Nephron progenitor cell (in vitro differentiated cells): ENCODE measurements around the gene SULT2A1.
"Not testable (repeated sequence)": the region's sequence is repeated elsewhere in the genome, so short reads cannot be mapped to it uniquely, and the experiment has no call there.

Source experiments
- DNase-seq: peaks from one replicate; pipeline ENCODE4 v3.0.0; 2021
- H3K27ac Mint-ChIP-seq: 2 replicates; pipeline ENCODE4 v1.8.0; 2021; ENCODE audit warnings: mild to moderate bottlenecking, moderate library complexity, mixed read lengths
- H3K27me3 Mint-ChIP-seq: 2 replicates; pipeline ENCODE4 v1.8.0; 2021; ENCODE audit warnings: mild to moderate bottlenecking, low read depth, mixed read lengths; ENCODE audit not compliant: poor library complexity
- H3K36me3 Mint-ChIP-seq: 2 replicates; pipeline ENCODE4 v1.8.0; 2021; ENCODE audit warnings: low read depth, mixed read lengths
- H3K4me1 Mint-ChIP-seq: 2 replicates; pipeline ENCODE4 v1.8.0; 2021; ENCODE audit warnings: mixed read lengths
- H3K4me3 Mint-ChIP-seq: 2 replicates; pipeline ENCODE4 v1.8.0; 2021; ENCODE audit warnings: mild to moderate bottlenecking, moderate library complexity, mixed read lengths
- H3K9me3 Mint-ChIP-seq: 2 replicates; pipeline ENCODE4 v1.8.0; 2021; ENCODE audit warnings: mild to moderate bottlenecking, moderate library complexity, mixed read lengths
- TF ChIP-seq, protein P1 (sequence below): fragments of 200-600 bp; sonication (generic); IDR thresholded peaks from 2 replicates; pipeline ENCODE4 v1.5.0; 2021; ENCODE audit warnings: antibody characterized with exemption

SULT2A1 gene

DNA sequence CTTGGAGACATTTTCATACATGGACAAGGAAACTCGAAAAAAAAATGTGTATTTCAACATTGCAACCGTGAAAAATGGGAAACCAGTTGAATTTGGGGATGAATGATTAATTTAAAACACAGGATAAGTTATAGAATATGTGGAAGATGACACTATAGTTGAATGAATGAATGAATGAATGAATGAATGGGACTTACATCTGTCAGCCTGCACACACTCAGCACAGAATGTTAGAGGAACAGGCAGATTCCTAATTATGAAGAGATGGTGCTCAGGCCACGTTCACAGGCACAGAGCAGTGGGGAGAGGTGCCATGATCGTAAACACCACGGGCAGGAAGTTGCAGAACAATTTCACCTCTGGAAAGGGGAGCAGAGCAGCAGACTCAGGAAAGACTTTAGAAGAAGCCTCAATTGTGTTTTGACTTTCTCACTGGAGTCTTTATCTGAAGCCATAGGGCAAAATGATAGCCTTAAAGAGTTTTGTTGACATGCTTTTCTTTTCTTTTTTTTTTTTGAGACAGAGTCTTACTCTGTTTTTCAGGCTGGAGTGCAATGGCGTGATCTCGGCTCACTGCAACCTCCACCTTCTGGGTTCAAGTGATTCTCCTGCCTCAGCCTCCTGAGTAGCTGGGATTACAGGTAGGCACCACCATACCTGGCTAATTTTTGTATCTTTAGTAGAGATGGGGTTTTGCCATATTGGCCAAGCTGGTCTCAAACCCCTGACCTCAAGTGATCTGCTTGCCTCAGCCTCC lies 4.9 kb upstream of the SULT2A1 start:
- no peaks in the 10 kb centered on the region for H3K36me3 Mint-ChIP-seq
- no peak for DNase-seq

DNA sequence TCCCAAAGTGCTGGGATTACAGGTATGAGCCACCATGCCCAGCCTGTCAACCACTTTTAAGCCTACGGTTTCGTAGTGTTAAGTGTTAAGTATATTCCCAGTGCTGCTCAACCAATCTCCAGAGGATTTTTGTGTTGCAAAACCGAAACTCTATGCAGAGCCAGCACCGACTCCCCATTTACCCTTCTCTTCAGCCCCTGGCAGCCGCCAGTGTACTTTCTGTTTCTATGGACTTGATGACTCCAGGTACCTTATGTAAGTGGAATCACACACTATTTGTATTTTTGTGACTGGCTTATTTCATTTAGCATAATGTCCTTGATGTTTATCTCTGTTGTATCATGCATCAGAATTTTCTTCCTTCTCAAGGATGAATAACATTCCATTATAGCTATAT lies 1.1 kb downstream of the SULT2A1 start:
- Mint-ChIP-seq H3K27me3 (peaks cover 9% of the 10 kb centered on the region), H3K27ac (no peak overlapping the region), H3K9me3 (no peaks in the 10 kb centered on the region), H3K36me3 (no peaks in the 10 kb centered on the region), H3K4me1 (peaks cover 11% of the 10 kb centered on the region), H3K4me3 (no peak overlapping the region)
- TF ChIP-seq, protein P1, sequence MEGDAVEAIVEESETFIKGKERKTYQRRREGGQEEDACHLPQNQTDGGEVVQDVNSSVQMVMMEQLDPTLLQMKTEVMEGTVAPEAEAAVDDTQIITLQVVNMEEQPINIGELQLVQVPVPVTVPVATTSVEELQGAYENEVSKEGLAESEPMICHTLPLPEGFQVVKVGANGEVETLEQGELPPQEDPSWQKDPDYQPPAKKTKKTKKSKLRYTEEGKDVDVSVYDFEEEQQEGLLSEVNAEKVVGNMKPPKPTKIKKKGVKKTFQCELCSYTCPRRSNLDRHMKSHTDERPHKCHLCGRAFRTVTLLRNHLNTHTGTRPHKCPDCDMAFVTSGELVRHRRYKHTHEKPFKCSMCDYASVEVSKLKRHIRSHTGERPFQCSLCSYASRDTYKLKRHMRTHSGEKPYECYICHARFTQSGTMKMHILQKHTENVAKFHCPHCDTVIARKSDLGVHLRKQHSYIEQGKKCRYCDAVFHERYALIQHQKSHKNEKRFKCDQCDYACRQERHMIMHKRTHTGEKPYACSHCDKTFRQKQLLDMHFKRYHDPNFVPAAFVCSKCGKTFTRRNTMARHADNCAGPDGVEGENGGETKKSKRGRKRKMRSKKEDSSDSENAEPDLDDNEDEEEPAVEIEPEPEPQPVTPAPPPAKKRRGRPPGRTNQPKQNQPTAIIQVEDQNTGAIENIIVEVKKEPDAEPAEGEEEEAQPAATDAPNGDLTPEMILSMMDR: no peak
- DNase-seq: no peak

More for the DNA sequence above, 4.9 kb upstream of the SULT2A1 start:
- Mint-ChIP-seq H3K27ac (no peak overlapping the region), H3K4me3 (no peak overlapping the region), H3K27me3 (peaks cover 6% of the 10 kb centered on the region), H3K4me1 (peaks cover 15% of the 10 kb centered on the region), H3K9me3 (peaks cover 25% of the 10 kb centered on the region)
- TF ChIP-seq, protein P1: no peak

DNA sequence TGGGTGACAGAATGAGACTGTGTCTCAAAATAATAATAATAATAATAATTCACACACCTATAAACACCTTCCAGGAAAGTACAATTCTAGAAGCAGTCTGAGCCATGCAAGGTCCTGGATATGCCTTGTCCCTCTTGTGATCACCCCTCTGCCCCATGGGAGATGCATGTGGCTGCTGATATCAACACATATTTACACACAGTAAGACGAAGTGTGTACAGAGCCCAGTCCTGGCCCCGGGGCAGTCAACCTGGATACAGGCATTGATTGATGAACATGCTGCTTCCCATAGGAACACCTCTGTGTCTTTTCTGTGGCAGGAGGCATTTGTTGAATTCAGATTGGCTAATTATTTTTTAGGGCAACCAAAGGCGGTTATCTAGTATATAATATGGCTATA lies 3.2 kb downstream of the SULT2A1 start:
- TF ChIP-seq, protein P1: no peak
- DNase-seq: no peak
- Mint-ChIP-seq H3K27ac (no peak overlapping the region), H3K36me3 (no peaks in the 10 kb centered on the region), H3K4me1 (peaks cover 11% of the 10 kb centered on the region), H3K9me3 (peaks cover 4% of the 10 kb centered on the region), H3K4me3 (no peak overlapping the region), H3K27me3 (peaks cover 12% of the 10 kb centered on the region)

DNA sequence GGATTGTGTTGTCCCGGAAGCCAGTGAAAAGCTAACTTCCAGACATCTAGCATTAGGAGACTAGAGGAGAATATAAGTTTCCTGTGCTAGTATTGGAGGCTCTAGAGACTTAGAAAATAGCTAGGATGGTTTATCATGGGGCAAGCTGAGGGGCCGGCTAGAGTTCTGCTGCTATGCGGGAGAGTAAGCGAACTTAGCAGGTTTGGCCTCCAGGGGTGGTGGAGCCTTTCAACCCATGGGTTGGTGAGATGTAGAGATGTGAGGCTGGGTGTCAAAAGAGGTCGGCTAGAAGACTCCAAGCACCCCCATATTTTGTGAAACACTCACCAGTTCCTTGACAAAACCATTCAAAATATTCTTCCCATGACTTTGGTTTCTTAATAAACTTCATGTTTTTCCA lies 4.4 kb downstream of the SULT2A1 start:
- TF ChIP-seq, protein P1: no peak

DNA sequence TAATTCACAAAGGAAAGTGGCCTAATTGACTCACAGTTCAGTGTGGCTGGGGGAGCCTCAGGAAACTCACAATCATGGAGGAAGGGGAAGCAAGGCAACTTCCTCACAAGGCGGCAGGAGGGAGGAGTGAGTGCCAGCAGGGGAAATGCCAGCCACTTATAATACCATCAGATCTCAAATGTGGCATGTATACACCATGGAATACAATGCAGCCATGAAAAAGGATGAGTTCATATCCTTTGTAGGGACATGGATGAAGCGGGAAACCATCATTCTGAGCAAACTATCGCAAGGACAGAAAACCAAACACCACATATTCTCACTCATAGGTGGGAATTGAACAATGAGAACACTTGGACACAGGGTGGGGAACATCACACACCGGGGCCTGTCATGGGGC lies 6.7 kb downstream of the SULT2A1 start:
- peaks cover 16% of the 10 kb centered on the region for H3K27me3 Mint-ChIP-seq
- not testable (repeated sequence) for H3K4me3 Mint-ChIP-seq, H3K27ac Mint-ChIP-seq, H3K36me3 Mint-ChIP-seq, H3K4me1 Mint-ChIP-seq, H3K9me3 Mint-ChIP-seq, DNase-seq

More for the DNA sequence above, 4.4 kb downstream of the SULT2A1 start:
- Mint-ChIP-seq H3K9me3 (peaks cover 4% of the 10 kb centered on the region), H3K4me1 (peaks cover 11% of the 10 kb centered on the region), H3K27ac (no peak overlapping the region), H3K27me3 (peaks cover 13% of the 10 kb centered on the region), H3K36me3 (no peaks in the 10 kb centered on the region), H3K4me3 (no peak overlapping the region)
- no peak for DNase-seq

DNA sequence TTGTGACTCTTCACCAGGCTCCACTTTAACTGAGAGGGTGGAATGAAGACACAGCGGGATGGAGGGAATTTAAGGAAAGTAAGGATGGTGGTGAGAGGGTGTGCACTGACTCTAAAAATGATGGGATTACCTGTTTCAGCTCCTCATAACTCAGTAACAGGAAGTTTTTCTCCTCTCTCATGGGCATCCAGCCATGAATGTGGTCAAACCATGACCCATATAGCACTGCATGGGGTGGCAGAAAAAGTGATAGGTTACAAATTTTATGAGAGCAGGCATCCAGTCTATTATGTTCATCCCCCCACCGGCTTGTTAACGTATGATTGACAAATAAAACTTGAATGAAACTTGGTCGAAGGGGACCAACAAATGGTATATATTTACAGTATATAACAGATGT lies 7.2 kb downstream of the SULT2A1 start:
- H3K4me3 Mint-ChIP-seq: no peak overlapping the region
- H3K9me3 Mint-ChIP-seq: peaks cover 9% of the 10 kb centered on the region
- H3K36me3 Mint-ChIP-seq: no peaks in the 10 kb centered on the region
- no peak for DNase-seq
- H3K27me3 Mint-ChIP-seq: peaks cover 16% of the 10 kb centered on the region
- H3K27ac Mint-ChIP-seq: no peak overlapping the region
- TF ChIP-seq, protein P1: no peak
- no peaks in the 10 kb centered on the region for H3K4me1 Mint-ChIP-seq
